Spleen (tissue), 13 donors: Measurements from ENCODE around the gene PARD3. TPM values are rescaled to one million over a fixed set of nuclear protein-coding genes. Genes with fewer than 3 reads are reported as not detected.

Experiments
- DNase-seq: peaks from one replicate; pipeline ENCODE4 v3.0.0-alpha.2; 2020
- H3K27ac ChIP-seq, 8 donors: fragments of 200-600 bp; sonication (generic) in 7 of 8; 1 replicate in 4 of 8; 2 replicates in 4 of 8; pipeline versions ENCODE4 v1.5.0 to v1.8.0; 2016 to 2021; ENCODE audit warnings: inconsistent platforms in 4 of 8, mild to moderate bottlenecking in 4 of 8, moderate library complexity in 1 of 8
- H3K27me3 ChIP-seq, 7 donors: fragments of 200-600 bp; sonication (generic) in 6 of 7; replicated peaks in 1 of 7; 1 replicate in 4 of 7; 2 replicates in 3 of 7; pipeline versions ENCODE4 v1.5.0 to v1.8.0; 2016 to 2021; ENCODE audit warnings: inconsistent platforms in 3 of 7, mild to moderate bottlenecking in 1 of 7
- H3K36me3 ChIP-seq, 6 donors: fragments of 200-600 bp; sonication (generic) in 5 of 6; 1 replicate in 4 of 6; 2 replicates in 2 of 6; pipeline versions ENCODE4 v1.5.0 to v1.8.0; 2016 to 2021; ENCODE audit warnings: inconsistent platforms in 2 of 6
- H3K4me1 ChIP-seq, 6 donors: fragments of 200-600 bp; sonication (generic) in 5 of 6; 1 replicate in 3 of 6; 2 replicates in 3 of 6; pipeline versions ENCODE4 v1.5.0 to v1.8.0; 2016 to 2021; ENCODE audit warnings: inconsistent platforms in 3 of 6
- H3K4me3 ChIP-seq, 8 donors: fragments of 200-600 bp; sonication (generic) in 7 of 8; 1 replicate in 4 of 8; 2 replicates in 4 of 8; pipeline versions ENCODE4 v1.5.0 to v1.8.0; 2016 to 2021; ENCODE audit warnings: inconsistent platforms in 4 of 8, mild to moderate bottlenecking in 4 of 8, moderate library complexity in 2 of 8
- H3K9me3 ChIP-seq, 8 donors: fragments of 200-600 bp; sonication (generic) in 7 of 8; 1 replicate in 4 of 8; 2 replicates in 4 of 8; pipeline versions ENCODE4 v1.5.0 to v1.8.0; 2016 to 2021; ENCODE audit warnings: inconsistent platforms in 4 of 8
- POLR2A ChIP-seq, 3 donors: fragments of 450-650 bp; IDR thresholded peaks; one replicate each; pipeline ENCODE4 v1.5.1; 2017; ENCODE audit warnings: antibody characterized with exemption in 3 of 3, mild to moderate bottlenecking in 1 of 3
- POLR2AphosphoS5 ChIP-seq, 3 donors: sonication (generic); formaldehyde crosslinking; IDR thresholded peaks; one replicate each; pipeline ENCODE4 v1.5.1; 2017; ENCODE audit warnings: antibody characterized with exemption in 3 of 3
- WGBS, 5 donors: extraction: QIAGEN DNeasy Blood & Tissue Kit in 3 of 5; methylation state at CpG; one replicate each; pipeline versions ENCODE4 v1.1.5 to v1.1.7; 2013 to 2018; 5-methylcytosine and 5-hydroxymethylcytosine counted together
- intact Hi-C: fragments of 100-400 bp; cut with DNase I; formaldehyde crosslinking; loops from one replicate; pipeline ENCODE4 v1.15.0; 2023; ENCODE audit warnings: low total_unique reads
- long read RNA-seq, 2 donors: transcript quantifications; one replicate each; lab custom pipeline, GENCODE V29; 2026
- polyA plus RNA-seq, 3 donors: library from polyadenylated mRNA; stranded (reverse); fragments of 200-250 nt; gene quantifications; one replicate each; pipeline ENCODE4 v1.2.1, GENCODE V29; 2013
- total RNA-seq, 7 donors: library from RNA; depleted of rRNA in 3 of 7; stranded (reverse); fragments of >200 nt in 3 of 7; fragmentation: NEBNext Ultra II Directional in 4 of 7; extraction: Animal tissue kit (Norgen Biotek cat#: 25700) in 4 of 7; gene quantifications; one replicate each; pipeline versions ENCODE4 v1.1.0 to v1.2.1, GENCODE V29; 2016 to 2021
- TF ChIP-seq, protein P1 (sequence below), 11 experiments: fragments of 200-600 bp in 7 of 11; fragments of 450-650 bp in 4 of 11; sonication (generic) in 4 of 11; IDR thresholded peaks in 8 of 11; conservative IDR thresholded peaks in 3 of 11; 1 replicate in 7 of 11; 2 replicates in 4 of 11; pipeline versions ENCODE4 v1.4.0 to v1.8.0; 2016 to 2021; ENCODE audit warnings: antibody characterized with exemption in 11 of 11, inconsistent platforms in 4 of 11, mild to moderate bottlenecking in 1 of 11
- donor health status: healthy with polysubstance abuse.
- donor health status: DM: no; HTN: no; CAD: no; lungs with moderate emphysema.
- donor health status: DM: no; HTN: no; CAD: no.
- donor health status: Bipolar disorder and iron deficiency.
- donor health status: healthy.
- donor health status: DM: no; HTN: no; CAD: no.
- donor health status: DM: yes; HTN: yes; CAD: no.

The PARD3 gene
- 10 to 100 TPM in 6 of 7 donors, 1 to 10 TPM in 1; 8.3 to 18.9 (median 11.5) TPM for total RNA-seq
- polyA plus RNA-seq = 1 to 10 TPM; 2.8 to 4.8 (median 4.8) TPM
- long read RNA-seq, donor 1 = 0 reads
- long read RNA-seq, donor 2 = 0 reads

DNA sequence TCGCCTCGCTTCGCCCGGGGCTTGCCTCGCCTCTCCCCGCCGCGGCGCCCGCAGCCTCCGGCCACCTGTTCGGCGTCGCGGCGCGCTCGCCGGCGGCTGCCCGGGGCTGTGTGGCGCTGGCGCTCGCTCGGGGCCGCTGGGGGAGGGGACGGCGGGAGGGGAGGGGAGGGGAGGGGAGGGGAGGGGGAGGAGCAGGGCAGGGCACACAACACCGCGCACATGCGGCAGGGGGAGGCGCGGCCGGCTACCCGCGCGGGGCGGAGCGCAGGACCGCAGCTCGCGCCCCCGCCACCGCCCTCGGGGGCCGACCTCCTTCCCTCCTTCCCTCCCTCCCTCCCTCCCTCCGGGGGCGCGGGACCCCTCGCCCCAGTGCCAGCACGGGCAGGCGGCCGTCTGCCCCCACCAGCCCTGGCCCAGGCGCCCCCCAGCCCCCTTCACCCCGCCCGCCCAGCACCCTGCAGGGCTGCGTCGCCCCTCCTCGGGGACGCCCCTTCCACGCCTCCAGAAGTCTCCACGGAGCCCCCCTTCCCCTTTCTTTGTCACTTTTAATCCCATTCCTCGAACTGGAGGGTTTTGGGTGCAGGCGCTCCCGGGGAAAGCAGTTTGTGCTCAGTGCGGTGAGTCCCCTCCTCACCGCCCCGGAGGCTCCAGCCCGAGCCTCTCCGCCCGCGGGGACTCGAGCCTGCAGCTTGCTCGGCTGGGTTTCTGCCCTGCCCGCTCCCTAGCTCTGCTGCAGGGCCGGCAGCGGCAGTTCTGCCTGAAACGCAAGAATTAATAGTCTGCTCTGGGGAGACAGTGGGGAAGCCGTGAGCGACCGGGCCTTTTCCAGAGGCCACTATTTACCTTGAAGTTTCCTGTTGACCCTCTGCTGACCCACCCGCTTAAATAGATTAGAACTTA lies at the start of gene PARD3:
PARD3 (minus strand) TSS at position 112 of the 900 bp plus-strand sequence. CDS start 301 bp downstream, outside the sequence.
- Histone ChIP-seq H3K27me3 (peaks cover 0 to 91% (median 24%) of the 10 kb centered on the region in 7 donors), H3K36me3 (no peaks in the 10 kb centered on the region), H3K4me3 (peak within 1 kb of the TSS; percentile 44 to 78 (median 58)), H3K27ac (peak within 1 kb of the TSS in 7 of 8 donors; percentile 58 to 78 (median 71)), H3K4me1 (peaks cover 6 to 42% (median 22%) of the 10 kb centered on the region in 6 donors), H3K9me3 (no peaks in the 10 kb centered on the region)
- WGBS, 5 donors = 0 to 3% (median 1%) methylated on average over 17 to 78 of the region's 82 CpGs
- peak in 1 of 3 donors; percentile 14 for TF ChIP-seq POLR2AphosphoS5 (IDR thresholded peaks at IDR 0.05)
- TF ChIP-seq, protein P1, sequence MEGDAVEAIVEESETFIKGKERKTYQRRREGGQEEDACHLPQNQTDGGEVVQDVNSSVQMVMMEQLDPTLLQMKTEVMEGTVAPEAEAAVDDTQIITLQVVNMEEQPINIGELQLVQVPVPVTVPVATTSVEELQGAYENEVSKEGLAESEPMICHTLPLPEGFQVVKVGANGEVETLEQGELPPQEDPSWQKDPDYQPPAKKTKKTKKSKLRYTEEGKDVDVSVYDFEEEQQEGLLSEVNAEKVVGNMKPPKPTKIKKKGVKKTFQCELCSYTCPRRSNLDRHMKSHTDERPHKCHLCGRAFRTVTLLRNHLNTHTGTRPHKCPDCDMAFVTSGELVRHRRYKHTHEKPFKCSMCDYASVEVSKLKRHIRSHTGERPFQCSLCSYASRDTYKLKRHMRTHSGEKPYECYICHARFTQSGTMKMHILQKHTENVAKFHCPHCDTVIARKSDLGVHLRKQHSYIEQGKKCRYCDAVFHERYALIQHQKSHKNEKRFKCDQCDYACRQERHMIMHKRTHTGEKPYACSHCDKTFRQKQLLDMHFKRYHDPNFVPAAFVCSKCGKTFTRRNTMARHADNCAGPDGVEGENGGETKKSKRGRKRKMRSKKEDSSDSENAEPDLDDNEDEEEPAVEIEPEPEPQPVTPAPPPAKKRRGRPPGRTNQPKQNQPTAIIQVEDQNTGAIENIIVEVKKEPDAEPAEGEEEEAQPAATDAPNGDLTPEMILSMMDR (IDR thresholded peaks at IDR 0.05 in 8 of 11, conservative IDR thresholded peaks at IDR 0.05 in 3 of 11) = no peak
- intact Hi-C loops = no loop called here
- peak; percentile 62 for DNase-seq

DNA sequence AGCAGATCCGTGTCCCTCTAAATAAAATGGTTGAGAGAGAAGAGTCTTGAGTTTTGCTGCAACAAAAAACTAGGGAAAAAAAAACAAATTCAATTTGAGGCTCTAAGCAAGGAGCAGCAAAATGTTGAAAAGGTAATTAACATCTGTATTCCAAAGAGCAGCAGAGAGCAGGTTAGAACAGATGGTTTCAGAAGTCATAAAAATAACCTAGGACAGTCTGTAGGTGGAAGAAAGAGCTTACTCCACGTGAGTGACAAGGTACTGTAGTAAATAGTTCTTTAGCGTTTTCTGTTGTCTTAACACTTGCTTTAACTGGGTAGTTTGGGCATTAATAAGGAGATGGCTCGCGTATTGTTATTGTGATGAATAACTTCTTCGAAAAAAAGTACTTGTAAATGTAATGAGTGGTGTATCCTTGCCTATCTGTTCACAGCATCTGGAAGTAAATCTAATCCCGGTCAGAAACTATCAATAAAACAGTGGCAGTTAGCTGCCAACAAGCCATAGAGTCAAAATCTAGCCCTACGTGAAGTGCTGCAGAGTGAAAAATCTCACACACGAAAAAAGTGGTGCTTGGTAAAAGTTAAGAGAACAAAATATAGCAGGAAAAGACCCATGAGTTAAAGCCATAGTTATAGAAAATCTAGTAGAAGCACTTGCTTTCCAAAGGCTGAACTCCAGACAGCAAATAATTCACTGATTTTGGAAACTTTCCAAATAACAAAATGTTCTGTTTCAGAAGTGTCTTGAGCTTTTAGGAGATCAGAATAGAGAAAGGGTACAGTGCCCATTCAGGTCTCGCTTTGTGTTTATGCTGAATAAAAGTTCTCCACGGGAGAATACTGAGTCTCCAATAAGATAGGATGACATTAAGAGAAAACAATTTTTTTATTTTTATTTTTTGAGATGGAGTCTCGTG lies 49.3 kb upstream of the PARD3 start:
- peaks cover 0 to 13% (median 0%) of the 10 kb centered on the region in 7 donors for H3K27me3 ChIP-seq
- no peaks in the 10 kb centered on the region for H3K9me3 ChIP-seq
- WGBS, 5 donors = 55 to 65% (median 58%) methylated on average over 12 of the region's 12 CpGs
- TF ChIP-seq, protein P1 (IDR thresholded peaks at IDR 0.05 in 8 of 11, conservative IDR thresholded peaks at IDR 0.05 in 3 of 11) = no peak
- TF ChIP-seq POLR2A (IDR thresholded peaks at IDR 0.05) (no peak), POLR2AphosphoS5 (IDR thresholded peaks at IDR 0.05) (no peak)
- H3K4me1 ChIP-seq = no peaks in the 10 kb centered on the region
- H3K36me3 ChIP-seq = no peaks in the 10 kb centered on the region
- DNase-seq = no peak
- no peak overlapping the region for H3K27ac ChIP-seq
- no peak overlapping the region for H3K4me3 ChIP-seq
- intact Hi-C loops = no loop called here

DNA sequence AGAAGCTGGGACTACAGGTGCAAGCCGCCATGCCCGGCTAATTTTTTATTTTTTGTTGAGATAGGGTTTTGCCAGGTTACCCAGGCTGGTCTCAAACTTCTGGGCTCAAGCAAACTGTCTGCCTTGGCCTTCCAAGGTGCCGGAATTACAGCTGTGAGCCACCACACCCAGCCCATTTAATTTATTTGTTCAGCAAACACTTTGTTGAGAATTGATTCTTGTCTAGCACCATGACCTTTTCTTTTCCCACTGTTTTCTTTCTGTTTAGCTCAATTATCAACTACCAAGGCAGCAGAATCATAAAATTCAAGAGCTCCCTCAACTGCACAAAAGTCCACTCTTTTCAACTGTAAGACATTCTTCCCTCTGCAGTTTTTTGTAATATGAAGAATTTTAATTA lies 47.8 kb upstream of the PARD3 start:
- WGBS, 5 donors = 69 to 93% (median 91%) methylated on average over 3 of the region's 3 CpGs
- no peaks in the 10 kb centered on the region for H3K36me3 ChIP-seq
- DNase-seq = no peak
- H3K4me1 ChIP-seq = no peaks in the 10 kb centered on the region
- H3K27me3 ChIP-seq = peaks cover 0 to 18% (median 0%) of the 10 kb centered on the region in 7 donors
- H3K9me3 ChIP-seq = no peaks in the 10 kb centered on the region
- H3K27ac ChIP-seq = no peak overlapping the region
- no peak overlapping the region for H3K4me3 ChIP-seq
- intact Hi-C loops = no loop called here
- TF ChIP-seq, protein P1 (IDR thresholded peaks at IDR 0.05 in 8 of 11, conservative IDR thresholded peaks at IDR 0.05 in 3 of 11) = no peak
- no peak for TF ChIP-seq POLR2A (IDR thresholded peaks at IDR 0.05)
- TF ChIP-seq POLR2AphosphoS5 (IDR thresholded peaks at IDR 0.05) = no peak
